Ishikawa (cell line): ENCODE results near the gene PDCD1.

ENCODE experiments used
- CEBPB ChIP-seq: IDR thresholded peaks from 2 replicates; pipeline ENCODE4 v1.6.1; 2012
- MAX ChIP-seq: IDR thresholded peaks from 2 replicates; pipeline ENCODE4 v1.6.1; 2012

DNA sequence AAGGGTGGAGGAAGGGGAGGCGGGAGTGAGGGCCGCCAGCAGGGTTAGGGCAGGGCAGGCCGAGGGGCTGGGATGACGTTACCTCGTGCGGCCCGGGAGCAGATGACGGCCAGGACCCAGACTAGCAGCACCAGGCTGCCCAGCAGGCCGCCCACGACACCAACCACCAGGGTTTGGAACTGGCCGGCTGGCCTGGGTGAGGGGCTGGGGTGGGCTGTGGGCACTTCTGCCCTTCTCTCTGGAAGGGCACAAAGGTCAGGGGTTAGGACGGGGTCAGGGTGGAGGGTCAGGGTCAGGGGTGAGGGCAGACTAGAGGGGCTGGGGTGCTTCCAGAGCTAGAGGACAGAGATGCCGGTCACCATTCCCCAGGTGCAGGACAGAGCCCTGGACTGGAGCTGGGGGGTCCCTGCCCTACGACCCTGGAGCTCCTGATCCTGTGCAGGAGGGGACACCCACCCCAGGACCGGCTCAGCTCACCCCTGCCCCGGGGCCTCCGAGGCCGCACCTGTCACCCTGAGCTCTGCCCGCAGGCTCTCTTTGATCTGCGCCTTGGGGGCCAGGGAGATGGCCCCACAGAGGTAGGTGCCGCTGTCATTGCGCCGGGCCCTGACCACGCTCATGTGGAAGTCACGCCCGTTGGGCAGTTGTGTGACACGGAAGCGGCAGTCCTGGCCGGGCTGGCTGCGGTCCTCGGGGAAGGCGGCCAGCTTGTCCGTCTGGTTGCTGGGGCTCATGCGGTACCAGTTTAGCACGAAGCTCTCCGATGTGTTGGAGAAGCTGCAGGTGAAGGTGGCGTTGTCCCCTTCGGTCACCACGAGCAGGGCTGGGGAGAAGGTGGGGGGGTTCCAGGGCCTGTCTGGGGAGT lies 6.3 kb downstream of the PDCD1 start:
- TF ChIP-seq MAX (no peak), CEBPB (no peak)
